ENCODE measurements around the gene KRT73. TPM values are rescaled to one million over a fixed set of nuclear protein-coding genes. Genes with fewer than 3 reads are reported as not detected.

The KRT73 gene
- total and polyA plus RNA-seq, 2 of the 8 experiments (the other 6 are each of a cell fraction or from before 2014, with no cell fraction given), result not detected

GRCh38 chr12:52657250-52657902, 39.0 kb upstream of the KRT73 start (continued):
- no peak for TF ChIP-seq RFX5 (IDR thresholded peaks at IDR 0.05; ENCODE audit: borderline replicate concordance, low read depth, low read length)
- no peak for TF ChIP-seq RXRA (IDR thresholded peaks at IDR 0.05; ENCODE audit: insufficient read depth, low read depth, low read length)
- no peak for TF ChIP-seq ASH2L (IDR thresholded peaks at IDR 0.05; ENCODE audit: low read length)

Data from H1 (cell line).